ENCODE data around the gene NXPH1.

NXPH1 gene

DNA sequence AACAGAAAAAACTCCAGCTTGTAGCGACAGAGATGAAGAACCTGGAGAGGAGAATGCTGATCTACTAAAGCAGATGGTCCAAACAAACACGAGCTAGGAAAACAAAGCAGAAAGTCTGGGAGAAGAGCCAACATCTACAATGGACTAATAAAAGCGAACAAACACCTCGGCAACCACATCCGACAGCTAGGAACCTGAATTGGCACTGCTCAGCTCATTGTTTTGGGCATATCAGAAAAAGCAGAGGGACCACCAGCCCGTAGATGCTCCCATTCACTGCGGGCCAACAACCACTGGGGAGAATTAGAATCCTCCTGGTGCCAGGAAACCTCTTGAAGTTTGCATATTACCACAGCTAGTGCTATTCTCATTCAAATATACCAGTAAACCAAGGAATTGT lies 204.7 kb downstream of the NXPH1 start:
- Histone ChIP-seq H3K36me3 (ENCODE audit: control insufficient read depth in 1 of 2, insufficient read depth in 2 of 2, low read length in 2 of 2) (no peaks in the 10 kb centered on the region), H3K27ac (ENCODE audit: low read depth, low read length) (no peak overlapping the region), H4K91ac (ENCODE audit: low read depth, low read length) (no peak overlapping the region)

DNA sequence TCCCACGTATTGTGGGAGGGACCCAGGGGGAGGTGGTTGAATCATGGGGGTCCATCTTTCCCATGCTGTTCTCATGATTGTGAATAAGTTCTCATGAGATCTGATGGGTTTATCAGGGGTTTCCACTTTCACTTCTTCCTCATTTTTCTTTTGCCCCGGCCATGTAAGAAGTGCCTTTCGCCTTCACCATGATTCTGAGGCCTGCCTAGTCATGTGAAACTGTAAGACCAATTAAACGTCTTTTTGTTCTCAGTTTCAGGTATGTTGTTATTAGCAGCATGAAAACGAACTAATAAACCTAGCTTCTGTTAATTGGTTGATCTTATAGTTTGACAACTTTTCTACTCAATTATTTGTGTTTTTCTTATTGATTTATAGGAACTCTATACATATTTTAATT lies 206.3 kb downstream of the NXPH1 start:
- no peak overlapping the region for H2BK120ac ChIP-seq (ENCODE audit: insufficient read depth, low read length, poor library complexity)
- no peaks in the 10 kb centered on the region for H3K36me3 ChIP-seq (ENCODE audit: control insufficient read depth in 1 of 2, insufficient read depth in 2 of 2, low read length in 2 of 2)
- no peak overlapping the region for H3K9ac ChIP-seq (ENCODE audit: low read length)
- H4K91ac ChIP-seq (ENCODE audit: low read depth, low read length): no peak overlapping the region
- no peak overlapping the region for H4K12ac ChIP-seq (ENCODE audit: low read depth, low read length)
- no peak overlapping the region for H3K4ac ChIP-seq (ENCODE audit: low read depth, low read length)
- no peak overlapping the region for H2AFZ ChIP-seq (ENCODE audit: insufficient read depth, low read length, poor library complexity)
- H3K27ac ChIP-seq (ENCODE audit: low read depth, low read length): no peak overlapping the region
- no peak overlapping the region for H3K14ac ChIP-seq (ENCODE audit: low read length)
- no peaks in the 10 kb centered on the region for H3K4me1 ChIP-seq (ENCODE audit: control insufficient read depth in 1 of 2, insufficient read depth in 2 of 2, low read length in 2 of 2)
- H2BK12ac ChIP-seq (ENCODE audit: low read length): no peak overlapping the region
- no peaks in the 10 kb centered on the region for H3K9me3 ChIP-seq (ENCODE audit: insufficient read depth, low read depth, low read length)
- no peak overlapping the region for H4K8ac ChIP-seq (ENCODE audit: low read depth, low read length)
- H2AK5ac ChIP-seq (ENCODE audit: low read length): no peak overlapping the region
- H2BK5ac ChIP-seq (ENCODE audit: low read depth, low read length, poor library complexity): no peak overlapping the region
- no peaks in the 10 kb centered on the region for H3K79me2 ChIP-seq (ENCODE audit: control insufficient read depth, insufficient read depth, low read length, poor library complexity)
- H3K18ac ChIP-seq (ENCODE audit: low read length): no peak overlapping the region
- no CpG with 5 or more reads among the region's 5 CpGs for WGBS (ENCODE audit: extremely low coverage, insufficient coverage, insufficient read length)
- no peaks in the 10 kb centered on the region for H3K27me3 ChIP-seq (ENCODE audit: insufficient read depth, low read length)
- DNase-seq: no peak
- no peak overlapping the region for H3K4me3 ChIP-seq (ENCODE audit: low read depth, low read length)
- no peaks in the 10 kb centered on the region for H3K79me1 ChIP-seq (ENCODE audit: low read length)
- no peak overlapping the region for H3K4me2 ChIP-seq (ENCODE audit: low read length)
- H3K23ac ChIP-seq (ENCODE audit: low read length): no peak overlapping the region

More for the DNA sequence above, 204.7 kb downstream of the NXPH1 start:
- no peak overlapping the region for H4K8ac ChIP-seq (ENCODE audit: low read depth, low read length)
- no peak overlapping the region for H4K12ac ChIP-seq (ENCODE audit: low read depth, low read length)
- H3K4ac ChIP-seq (ENCODE audit: low read depth, low read length): no peak overlapping the region
- H2BK5ac ChIP-seq (ENCODE audit: low read depth, low read length, poor library complexity): no peak overlapping the region
- H3K18ac ChIP-seq (ENCODE audit: low read length): no peak overlapping the region
- WGBS (ENCODE audit: extremely low coverage, insufficient coverage, insufficient read length): no CpG with 5 or more reads among the region's 7 CpGs
- DNase-seq: no peak
- H2BK12ac ChIP-seq (ENCODE audit: low read length): no peak overlapping the region
- H3K27me3 ChIP-seq (ENCODE audit: insufficient read depth, low read length): no peaks in the 10 kb centered on the region
- H2BK120ac ChIP-seq (ENCODE audit: insufficient read depth, low read length, poor library complexity): no peak overlapping the region
- H3K4me2 ChIP-seq (ENCODE audit: low read length): no peak overlapping the region
- no peak overlapping the region for H3K9ac ChIP-seq (ENCODE audit: low read length)
- no peak overlapping the region for H3K4me3 ChIP-seq (ENCODE audit: low read depth, low read length)
- no peak overlapping the region for H2AFZ ChIP-seq (ENCODE audit: insufficient read depth, low read length, poor library complexity)
- no peak overlapping the region for H3K23ac ChIP-seq (ENCODE audit: low read length)
- H3K9me3 ChIP-seq (ENCODE audit: insufficient read depth, low read depth, low read length): no peaks in the 10 kb centered on the region
- no peak overlapping the region for H3K14ac ChIP-seq (ENCODE audit: low read length)
- H3K79me2 ChIP-seq (ENCODE audit: control insufficient read depth, insufficient read depth, low read length, poor library complexity): no peaks in the 10 kb centered on the region
- no peaks in the 10 kb centered on the region for H3K4me1 ChIP-seq (ENCODE audit: control insufficient read depth in 1 of 2, insufficient read depth in 2 of 2, low read length in 2 of 2)
- H2AK5ac ChIP-seq (ENCODE audit: low read length): no peak overlapping the region
- H3K79me1 ChIP-seq (ENCODE audit: low read length): no peaks in the 10 kb centered on the region

DNA sequence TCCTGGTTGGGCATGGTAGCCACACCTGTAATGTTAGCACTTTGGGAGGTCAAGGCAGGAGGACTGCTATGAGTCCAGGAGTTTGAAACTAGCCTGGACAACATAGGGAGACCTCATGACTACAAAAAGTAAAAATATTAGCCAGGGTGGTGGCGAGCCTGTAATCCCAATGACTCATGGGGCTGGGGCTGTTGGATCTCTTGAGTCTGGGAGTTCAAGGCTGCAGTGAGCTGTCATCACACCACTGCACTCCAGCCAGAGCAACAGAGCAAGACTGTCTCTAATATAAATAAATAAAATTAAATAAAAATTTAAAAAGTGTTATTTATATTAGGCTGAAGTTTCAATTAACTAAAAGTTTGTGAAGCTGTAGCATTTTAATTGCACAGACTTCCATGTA lies 207.3 kb downstream of the NXPH1 start:
- H4K8ac ChIP-seq (ENCODE audit: low read depth, low read length): no peak overlapping the region
- H3K79me1 ChIP-seq (ENCODE audit: low read length): no peaks in the 10 kb centered on the region
- H3K36me3 ChIP-seq (ENCODE audit: control insufficient read depth in 1 of 2, insufficient read depth in 2 of 2, low read length in 2 of 2): no peaks in the 10 kb centered on the region
- DNase-seq: no peak
- no peak overlapping the region for H4K91ac ChIP-seq (ENCODE audit: low read depth, low read length)
- H3K23ac ChIP-seq (ENCODE audit: low read length): no peak overlapping the region
- H2BK120ac ChIP-seq (ENCODE audit: insufficient read depth, low read length, poor library complexity): no peak overlapping the region
- no peak overlapping the region for H3K4me2 ChIP-seq (ENCODE audit: low read length)
- WGBS (ENCODE audit: extremely low coverage, insufficient coverage, insufficient read length): no CpG with 5 or more reads among the region's 1 CpG
- no peaks in the 10 kb centered on the region for H3K79me2 ChIP-seq (ENCODE audit: control insufficient read depth, insufficient read depth, low read length, poor library complexity)
- no peak overlapping the region for H3K4ac ChIP-seq (ENCODE audit: low read depth, low read length)
- no peak overlapping the region for H2AK5ac ChIP-seq (ENCODE audit: low read length)
- H3K14ac ChIP-seq (ENCODE audit: low read length): no peak overlapping the region
- H3K9me3 ChIP-seq (ENCODE audit: insufficient read depth, low read depth, low read length): no peaks in the 10 kb centered on the region
- H3K18ac ChIP-seq (ENCODE audit: low read length): no peak overlapping the region
- H2BK5ac ChIP-seq (ENCODE audit: low read depth, low read length, poor library complexity): no peak overlapping the region
- no peak overlapping the region for H4K12ac ChIP-seq (ENCODE audit: low read depth, low read length)
- H3K27ac ChIP-seq (ENCODE audit: low read depth, low read length): no peak overlapping the region
- no peak overlapping the region for H3K9ac ChIP-seq (ENCODE audit: low read length)
- H2AFZ ChIP-seq (ENCODE audit: insufficient read depth, low read length, poor library complexity): no peak overlapping the region
- H3K4me1 ChIP-seq (ENCODE audit: control insufficient read depth in 1 of 2, insufficient read depth in 2 of 2, low read length in 2 of 2): no peaks in the 10 kb centered on the region
- no peak overlapping the region for H2BK12ac ChIP-seq (ENCODE audit: low read length)
- no peak overlapping the region for H3K4me3 ChIP-seq (ENCODE audit: low read depth, low read length)
- no peaks in the 10 kb centered on the region for H3K27me3 ChIP-seq (ENCODE audit: insufficient read depth, low read length)

DNA sequence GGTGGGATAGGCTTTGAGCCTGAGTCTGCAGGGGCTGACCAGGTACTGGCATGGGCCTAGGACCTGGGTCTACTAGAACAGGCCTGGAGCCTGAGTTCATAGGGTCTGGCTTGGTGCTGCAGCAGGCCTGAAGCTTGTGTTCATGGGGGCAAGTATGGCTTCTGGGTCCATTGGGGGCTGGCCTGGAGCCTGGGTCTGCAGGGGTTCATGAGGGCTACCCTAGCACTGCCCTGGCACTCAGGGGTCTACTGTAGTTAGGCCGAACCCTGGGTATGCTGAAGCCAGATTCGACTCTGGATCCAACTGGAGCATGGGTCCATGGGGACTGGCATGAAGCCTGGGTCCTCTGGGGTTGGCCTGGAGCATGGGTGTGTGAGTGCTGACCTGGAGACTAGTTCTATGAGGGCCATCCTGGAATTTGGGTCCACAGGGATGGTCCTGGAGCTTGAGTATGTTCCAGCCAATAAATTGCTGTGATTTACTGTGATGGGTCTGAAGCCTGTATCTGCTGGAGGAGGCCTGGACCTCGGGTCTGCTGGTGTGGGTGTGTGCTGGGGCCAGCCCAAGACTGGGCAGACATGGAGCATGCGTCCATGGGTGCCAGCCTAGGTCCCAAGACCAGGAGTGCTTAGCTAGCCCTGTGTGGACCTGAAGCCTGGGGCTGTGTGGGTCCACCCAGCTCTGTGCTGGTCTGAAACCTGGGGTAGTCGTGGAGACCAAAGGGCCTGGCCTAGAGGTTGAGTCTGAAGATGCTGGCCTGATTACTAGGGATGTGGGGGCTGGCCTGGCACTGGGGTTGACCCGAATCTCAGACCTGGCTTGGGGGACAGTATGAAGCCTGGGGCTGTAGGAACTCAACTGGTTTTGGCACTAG lies 235.5 kb downstream of the NXPH1 start:
- Histone ChIP-seq H2BK120ac (ENCODE audit: insufficient read depth, low read length, poor library complexity) (no peak overlapping the region), H3K27me3 (ENCODE audit: insufficient read depth, low read length) (no peaks in the 10 kb centered on the region), H4K12ac (ENCODE audit: low read depth, low read length) (no peak overlapping the region), H3K9me3 (ENCODE audit: insufficient read depth, low read depth, low read length) (no peaks in the 10 kb centered on the region), H3K27ac (ENCODE audit: low read depth, low read length) (no peak overlapping the region), H3K9ac (ENCODE audit: low read length) (no peak overlapping the region), H3K79me2 (ENCODE audit: control insufficient read depth, insufficient read depth, low read length, poor library complexity) (no peaks in the 10 kb centered on the region), H2AK5ac (ENCODE audit: low read length) (no peak overlapping the region), H3K14ac (ENCODE audit: low read length) (no peak overlapping the region), H3K4me2 (ENCODE audit: low read length) (no peak overlapping the region), H3K23ac (ENCODE audit: low read length) (no peak overlapping the region), H3K4ac (ENCODE audit: low read depth, low read length) (no peak overlapping the region), H3K4me3 (ENCODE audit: low read depth, low read length) (no peak overlapping the region), H2BK12ac (ENCODE audit: low read length) (no peak overlapping the region), H3K36me3 (ENCODE audit: control insufficient read depth in 1 of 2, insufficient read depth in 2 of 2, low read length in 2 of 2) (no peaks in the 10 kb centered on the region), H4K91ac (ENCODE audit: low read depth, low read length) (no peak overlapping the region), H3K4me1 (ENCODE audit: control insufficient read depth in 1 of 2, insufficient read depth in 2 of 2, low read length in 2 of 2) (no peaks in the 10 kb centered on the region), H3K79me1 (ENCODE audit: low read length) (no peaks in the 10 kb centered on the region), H4K8ac (ENCODE audit: low read depth, low read length) (no peak overlapping the region), H2BK5ac (ENCODE audit: low read depth, low read length, poor library complexity) (no peak overlapping the region), H3K18ac (ENCODE audit: low read length) (no peak overlapping the region), H2AFZ (ENCODE audit: insufficient read depth, low read length, poor library complexity) (no peak overlapping the region)
- no CpG with 5 or more reads among the region's 6 CpGs for WGBS (ENCODE audit: extremely low coverage, insufficient coverage, insufficient read length)
- DNase-seq: no peak
